ENCODE measurements around the gene TBC1D12. TPM values are rescaled to one million over a fixed set of nuclear protein-coding genes. Genes with fewer than 3 reads are reported as not detected.

Gene TBC1D12
- total RNA-seq, 2 experiments from 2014 or later: 0.27 to 0.42 TPM

GRCh38 chr10:94362360-94363250, 39.7 kb upstream of the TBC1D12 start, which contains the start of gene NOC3L:
TSS of gene NOC3L (minus strand) at chr10:94362939. CDS start at chr10:94362838, 101 bp downstream.
- H3K4me3 Mint-ChIP-seq: peak within 1 kb of the TSS; percentile 93
- H3K27ac Mint-ChIP-seq: peak within 1 kb of the TSS; percentile 94
- POLR2A ChIA-PET: interaction anchor here (0.9 kb wide), 1 partner anchor 1771 kb away, joined by 3 read pairs; no protein-coding TSS in a partner anchor

DNA sequence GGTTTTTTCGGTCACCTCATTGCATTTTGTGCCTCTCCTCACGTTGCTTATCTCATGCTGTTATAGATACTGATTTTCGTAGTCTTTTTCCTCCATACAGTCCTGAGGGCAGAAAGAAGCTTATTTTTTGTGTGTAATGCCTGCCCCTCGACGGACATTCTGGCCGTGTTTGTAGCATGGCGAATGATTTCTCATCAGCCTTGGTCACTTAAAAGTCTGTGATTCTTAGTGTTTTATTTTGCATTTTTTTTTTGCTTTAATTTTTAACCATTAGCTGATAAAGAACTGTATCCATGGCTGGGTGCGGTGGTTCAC, 39.1 kb upstream of the TBC1D12 start:
- peak overlapping the region; percentile 94 for H3K27ac Mint-ChIP-seq
- H3K9me3 Mint-ChIP-seq: no peaks in the 10 kb centered on the region
- DNase-seq (no peak), ATAC-seq (ENCODE audit: poor library complexity) (peak; percentile 14)
- peaks cover 40% of the 10 kb centered on the region for H3K36me3 Mint-ChIP-seq (ENCODE audit: low read depth)
- H3K4me3 Mint-ChIP-seq: peak overlapping the region; percentile 93
- intact Hi-C loops (cut with DNase I, micrococcal nuclease): loop anchor here in 1 of 2 experiments (2.0 to 10.0 kb wide), 5 partner anchors 184 to 1768 kb away; partner anchors contain the start of genes EXOC6, FRA10AC1, HELLS and KIF11
- H3K27me3 Mint-ChIP-seq: no peaks in the 10 kb centered on the region
- no peaks in the 10 kb centered on the region for H3K9me3 ChIP-seq (ENCODE audit: control insufficient read depth in 1 of 2, insufficient read depth in 1 of 2, low read length in 2 of 2)
- peak overlapping the region in 1 of 2 donors; percentile 75 for H3K27ac ChIP-seq (ENCODE audit: low read depth in 1 of 2, low read length in 2 of 2)
- peaks cover 48% of the 10 kb centered on the region for H3K4me1 Mint-ChIP-seq (ENCODE audit: low read depth)
- peaks cover 9% of the 10 kb centered on the region for H3K36me3 ChIP-seq (ENCODE audit: insufficient read depth, low read length)
- ChIA-PET CTCF (interaction anchor here (0.9 to 1.1 kb wide), 2 partner anchors 41 to 43 kb away, joined by 3 to 4 read pairs; no protein-coding TSS in a partner anchor), POLR2A (no interaction called here)
- no peak for TF ChIP-seq CTCF (IDR thresholded peaks at IDR 0.05)
- peak overlapping the region; percentile 73 for H3K4me3 ChIP-seq (ENCODE audit: low read length)
- H3K27me3 ChIP-seq (ENCODE audit: control insufficient read depth in 1 of 2, insufficient read depth in 2 of 2, low read length in 2 of 2): peaks cover 0 to 2% of the 10 kb centered on the region in 2 experiments
- H3K4me1 ChIP-seq (ENCODE audit: insufficient read depth, low read length): peaks cover 17% of the 10 kb centered on the region

More at GRCh38 chr10:94362360-94363250, 39.7 kb upstream of the TBC1D12 start, which contains the start of gene NOC3L:
- peaks cover 15% of the 10 kb centered on the region for H3K36me3 ChIP-seq (ENCODE audit: insufficient read depth, low read length)
- peak within 1 kb of the TSS; percentile 75 to 87 for H3K27ac ChIP-seq (ENCODE audit: low read depth in 1 of 2, low read length in 2 of 2)
- intact Hi-C loops (cut with DNase I, micrococcal nuclease): loop anchor here (1.0 to 10.0 kb wide), 6 partner anchors 185 to 1768 kb away; partner anchors contain the start of genes FRA10AC1 (in 2 of the 2), EXOC6 (in 1 of the 2), HELLS (in 1 of the 2) and KIF11 (in 1 of the 2)
- TF ChIP-seq CTCF (IDR thresholded peaks at IDR 0.05): peak; percentile 97
- H3K4me1 ChIP-seq (ENCODE audit: insufficient read depth, low read length): peaks cover 17% of the 10 kb centered on the region
- peaks cover 0 to 2% of the 10 kb centered on the region in 2 experiments for H3K27me3 ChIP-seq (ENCODE audit: control insufficient read depth in 1 of 2, insufficient read depth in 2 of 2, low read length in 2 of 2)
- ATAC-seq (ENCODE audit: poor library complexity): peak; percentile 93
- Mint-ChIP-seq H3K4me1 (ENCODE audit: low read depth) (peaks cover 51% of the 10 kb centered on the region), H3K27me3 (no peaks in the 10 kb centered on the region), H3K36me3 (ENCODE audit: low read depth) (peaks cover 46% of the 10 kb centered on the region), H3K9me3 (no peaks in the 10 kb centered on the region)
- DNase-seq: peak; percentile 85 to 97 (median 92)
- CTCF ChIA-PET: interaction anchor here (0.7 to 1.1 kb wide), 5 partner anchors 9 to 1514 kb away, joined by 3 to 4 read pairs (median 3); partner anchors contain the start of gene EXOC6
- peak within 1 kb of the TSS; percentile 73 for H3K4me3 ChIP-seq (ENCODE audit: low read length)
- H3K9me3 ChIP-seq (ENCODE audit: control insufficient read depth in 1 of 2, insufficient read depth in 1 of 2, low read length in 2 of 2): no peaks in the 10 kb centered on the region

DNA sequence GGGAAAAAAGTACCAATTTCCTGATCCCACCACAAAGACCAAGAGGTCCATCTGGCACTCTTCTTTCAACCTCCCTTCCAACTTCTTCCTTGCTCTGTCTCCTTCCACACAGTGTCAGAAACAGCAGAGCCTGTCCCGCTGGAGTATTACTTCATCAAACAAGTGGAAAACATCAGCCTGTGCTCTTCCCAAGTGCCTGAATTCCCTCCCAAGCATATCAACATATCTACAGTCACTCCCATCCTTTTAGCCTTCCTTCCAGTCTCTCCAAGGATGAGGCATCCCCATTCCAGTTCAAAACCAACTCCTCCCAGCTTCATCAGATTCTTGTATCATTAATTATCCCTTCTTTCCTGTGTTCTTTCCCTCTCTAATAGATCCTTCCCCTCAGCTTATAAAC, 37.9 kb upstream of the TBC1D12 start:
- Histone ChIP-seq H3K27me3 (ENCODE audit: control insufficient read depth in 1 of 2, insufficient read depth in 2 of 2, low read length in 2 of 2) (peaks cover 0 to 2% of the 10 kb centered on the region in 2 experiments), H3K9me3 (ENCODE audit: control insufficient read depth in 1 of 2, insufficient read depth in 1 of 2, low read length in 2 of 2) (no peaks in the 10 kb centered on the region), H3K4me3 (ENCODE audit: low read length) (no peak overlapping the region), H3K36me3 (ENCODE audit: insufficient read depth, low read length) (no peaks in the 10 kb centered on the region), H3K27ac (ENCODE audit: low read depth in 1 of 2, low read length in 2 of 2) (no peak overlapping the region), H3K4me1 (ENCODE audit: insufficient read depth, low read length) (peaks cover 17% of the 10 kb centered on the region)
- ChIA-PET POLR2A (no interaction called here), CTCF (no interaction called here)
- Mint-ChIP-seq H3K27ac (no peak overlapping the region), H3K36me3 (ENCODE audit: low read depth) (peaks cover 27% of the 10 kb centered on the region), H3K27me3 (peaks cover 9% of the 10 kb centered on the region), H3K4me3 (peak overlapping the region; percentile 15), H3K4me1 (ENCODE audit: low read depth) (peaks cover 38% of the 10 kb centered on the region), H3K9me3 (no peaks in the 10 kb centered on the region)
- ATAC-seq (ENCODE audit: poor library complexity): no peak
- no peak for DNase-seq
- intact Hi-C loops (cut with DNase I, micrococcal nuclease): loop anchor here in 1 of 2 experiments (5.0 to 10.0 kb wide), 4 partner anchors 183 to 1770 kb away; partner anchors contain the start of genes EXOC6, HELLS, KIF11 and SLC35G1
- TF ChIP-seq CTCF (IDR thresholded peaks at IDR 0.05): no peak

Data from CD4-positive, alpha-beta T cell (primary cell).